Liver (tissue), 9 donors: ENCODE results near the gene SLC6A17. TPM values are rescaled to one million over a fixed set of nuclear protein-coding genes. Genes with fewer than 3 reads are reported as not detected.

ENCODE experiments used
- DNase-seq: peaks from one replicate; pipeline ENCODE4 v3.0.0-alpha.2; 2017; ENCODE audit warnings: low spot score
- H3K27ac ChIP-seq, 2 donors: one replicate each; pipeline ENCODE4 v1.7.0; 2013; ENCODE audit warnings: inconsistent platforms in 2 of 2, low read length in 2 of 2, control low read depth in 1 of 2, low read depth in 1 of 2, mild to moderate bottlenecking in 1 of 2
- H3K27me3 ChIP-seq, 4 donors: one replicate each; pipeline versions ENCODE4 v1.6.1 to v1.7.0; 2013; ENCODE audit warnings: low read length in 3 of 4, inconsistent platforms in 1 of 4, mild to moderate bottlenecking in 1 of 4, moderate library complexity in 1 of 4; ENCODE audit not compliant: control insufficient read depth in 4 of 4, insufficient read depth in 4 of 4
- H3K36me3 ChIP-seq, 4 donors: one replicate each; pipeline versions ENCODE4 v1.6.1 to v1.7.0; 2013; ENCODE audit warnings: low read length in 3 of 4, mild to moderate bottlenecking in 3 of 4, low read depth in 1 of 4, moderate library complexity in 1 of 4; ENCODE audit not compliant: control insufficient read depth in 4 of 4, insufficient read depth in 3 of 4
- H3K4me1 ChIP-seq, 4 donors: one replicate each; pipeline versions ENCODE4 v1.6.1 to v1.7.0; 2013; ENCODE audit warnings: low read length in 3 of 4, mild to moderate bottlenecking in 3 of 4, moderate library complexity in 1 of 4; ENCODE audit not compliant: control insufficient read depth in 4 of 4, insufficient read depth in 4 of 4
- H3K4me3 ChIP-seq, 3 donors: one replicate each; pipeline versions ENCODE4 v1.6.1 to v1.7.0; 2013; ENCODE audit warnings: low read length in 3 of 3, control low read depth in 1 of 3, low read depth in 1 of 3, mild to moderate bottlenecking in 1 of 3
- H3K9ac ChIP-seq, 2 donors: one replicate each; pipeline ENCODE4 v1.7.0; 2013; ENCODE audit warnings: low read length in 2 of 2, mild to moderate bottlenecking in 2 of 2, moderate library complexity in 2 of 2, control low read depth in 1 of 2, low read depth in 1 of 2
- H3K9me3 ChIP-seq, 4 donors: one replicate each; pipeline versions ENCODE4 v1.6.1 to v1.7.0; 2013; ENCODE audit warnings: low read length in 3 of 4; ENCODE audit not compliant: control insufficient read depth in 4 of 4
- FOXA1 ChIP-seq: IDR thresholded peaks from 2 replicates; pipeline ENCODE4 v1.6.1; 2016; ENCODE audit warnings: antibody characterized with exemption
- FOXA2 ChIP-seq: IDR thresholded peaks from 2 replicates; pipeline ENCODE4 v1.6.1; 2016; ENCODE audit warnings: antibody characterized with exemption
- GABPA ChIP-seq, 2 donors: IDR thresholded peaks in 1 of 2; conservative IDR thresholded peaks in 1 of 2; 2 replicates each; pipeline ENCODE4 v1.6.1; 2016; ENCODE audit warnings: antibody characterized with exemption in 2 of 2, mild to moderate bottlenecking in 1 of 2, moderate library complexity in 1 of 2
- JUND ChIP-seq, 2 donors: IDR thresholded peaks; 2 replicates each; pipeline ENCODE4 v1.6.1; 2016; ENCODE audit warnings: antibody characterized with exemption in 2 of 2
- RXRA ChIP-seq, 2 donors: IDR thresholded peaks; 2 replicates each; pipeline ENCODE4 v1.6.1; 2017 to 2018; ENCODE audit warnings: antibody characterized with exemption in 2 of 2, mild to moderate bottlenecking in 1 of 2
- SP1 ChIP-seq: IDR thresholded peaks from 2 replicates; pipeline ENCODE4 v1.6.1; 2018; ENCODE audit warnings: antibody characterized with exemption, mild to moderate bottlenecking
- TAF1 ChIP-seq: conservative IDR thresholded peaks from 2 replicates; pipeline ENCODE4 v1.6.1; 2016; ENCODE audit warnings: antibody characterized with exemption, mild to moderate bottlenecking
- YY1 ChIP-seq: IDR thresholded peaks from 2 replicates; pipeline ENCODE4 v1.6.1; 2016; ENCODE audit warnings: antibody characterized with exemption, mild to moderate bottlenecking
- WGBS: extraction: QIAGEN DNeasy Blood & Tissue Kit; methylation state at CpG from one replicate; pipeline ENCODE4 v1.1.7; 2013; 5-methylcytosine and 5-hydroxymethylcytosine counted together
- polyA plus RNA-seq, 2 donors: library from polyadenylated mRNA; stranded (reverse) in 1 of 2; unstranded in 1 of 2; fragments of 200-250 nt in 1 of 2; fragments of >200 nt in 1 of 2; fragmentation: Nextera tagmentation in 1 of 2; extraction: Ambion mirVana in 1 of 2; gene quantifications; one replicate each; pipeline versions ENCODE4 v1.2.1 to v1.2.3, GENCODE V29; 2013 to 2015
- total RNA-seq, 2 donors: library from RNA; depleted of rRNA; stranded (reverse); fragments of >200 nt; gene quantifications; one replicate each; pipeline ENCODE4 v1.2.3, GENCODE V29; 2014
- TF ChIP-seq, protein P1 (sequence below): fragments of 150-350 bp; IDR thresholded peaks from 2 replicates; pipeline ENCODE4 v1.5.1; 2017; ENCODE audit warnings: improper control_type of control experiment, low read depth, low read length; ENCODE audit not compliant: missing input control
- TF ChIP-seq, protein P2 (sequence below): IDR thresholded peaks from 2 replicates; pipeline ENCODE4 v1.6.1; 2016; ENCODE audit warnings: antibody characterized with exemption
- TF ChIP-seq, protein P3 (sequence below): IDR thresholded peaks from 2 replicates; pipeline ENCODE4 v1.6.1; 2016; ENCODE audit warnings: antibody characterized with exemption
- donor health status: healthy.
- donor health status: healthy.
- donor health status: healthy.
- donor health status: healthy.
- donor health status: healthy.

SLC6A17 gene
- total and polyA plus RNA-seq, 4 donors, result not detected

DNA sequence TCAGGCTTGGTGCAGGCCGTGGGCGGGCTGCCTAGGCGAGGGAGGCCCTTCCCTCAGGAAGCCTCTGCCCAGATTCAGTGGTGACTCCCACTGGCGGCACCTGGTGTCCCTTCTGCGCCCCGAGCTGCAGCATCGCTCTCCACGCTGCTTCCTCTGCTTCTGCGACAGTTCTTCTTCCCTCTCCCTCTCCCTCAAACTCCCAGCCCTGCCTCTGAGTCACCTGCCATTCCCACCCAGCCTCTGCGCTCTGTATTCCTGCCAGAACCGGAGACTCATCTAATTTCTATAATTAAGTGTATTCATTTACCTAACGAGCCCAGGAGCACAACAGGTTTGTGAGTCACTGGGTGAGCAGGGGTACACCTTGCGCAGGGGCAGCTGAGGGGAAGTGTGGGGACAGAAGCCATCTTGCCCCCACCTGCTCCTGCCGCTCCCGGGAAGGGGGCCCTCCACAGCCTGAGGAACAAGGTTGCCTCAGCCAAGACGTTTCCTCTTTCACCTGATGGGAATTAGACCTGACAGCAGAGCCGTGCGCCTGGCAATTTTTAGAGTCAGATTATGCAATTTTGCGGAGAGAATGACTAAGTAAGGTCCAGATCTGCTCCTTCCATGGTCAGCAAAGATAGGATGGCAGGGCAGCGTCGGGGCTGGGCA, 79.2 kb downstream of the SLC6A17 start:
- Histone ChIP-seq H3K9me3 (no peaks in the 10 kb centered on the region), H3K9ac (no peak overlapping the region), H3K4me1 (no peaks in the 10 kb centered on the region), H3K36me3 (no peaks in the 10 kb centered on the region), H3K4me3 (no peak overlapping the region), H3K27ac (no peak overlapping the region), H3K27me3 (no peaks in the 10 kb centered on the region)
- TF ChIP-seq, protein P1, sequence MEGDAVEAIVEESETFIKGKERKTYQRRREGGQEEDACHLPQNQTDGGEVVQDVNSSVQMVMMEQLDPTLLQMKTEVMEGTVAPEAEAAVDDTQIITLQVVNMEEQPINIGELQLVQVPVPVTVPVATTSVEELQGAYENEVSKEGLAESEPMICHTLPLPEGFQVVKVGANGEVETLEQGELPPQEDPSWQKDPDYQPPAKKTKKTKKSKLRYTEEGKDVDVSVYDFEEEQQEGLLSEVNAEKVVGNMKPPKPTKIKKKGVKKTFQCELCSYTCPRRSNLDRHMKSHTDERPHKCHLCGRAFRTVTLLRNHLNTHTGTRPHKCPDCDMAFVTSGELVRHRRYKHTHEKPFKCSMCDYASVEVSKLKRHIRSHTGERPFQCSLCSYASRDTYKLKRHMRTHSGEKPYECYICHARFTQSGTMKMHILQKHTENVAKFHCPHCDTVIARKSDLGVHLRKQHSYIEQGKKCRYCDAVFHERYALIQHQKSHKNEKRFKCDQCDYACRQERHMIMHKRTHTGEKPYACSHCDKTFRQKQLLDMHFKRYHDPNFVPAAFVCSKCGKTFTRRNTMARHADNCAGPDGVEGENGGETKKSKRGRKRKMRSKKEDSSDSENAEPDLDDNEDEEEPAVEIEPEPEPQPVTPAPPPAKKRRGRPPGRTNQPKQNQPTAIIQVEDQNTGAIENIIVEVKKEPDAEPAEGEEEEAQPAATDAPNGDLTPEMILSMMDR, result no peak
- no peak for DNase-seq
- WGBS, result 86% methylated on average over 21 of the region's 21 CpGs

DNA sequence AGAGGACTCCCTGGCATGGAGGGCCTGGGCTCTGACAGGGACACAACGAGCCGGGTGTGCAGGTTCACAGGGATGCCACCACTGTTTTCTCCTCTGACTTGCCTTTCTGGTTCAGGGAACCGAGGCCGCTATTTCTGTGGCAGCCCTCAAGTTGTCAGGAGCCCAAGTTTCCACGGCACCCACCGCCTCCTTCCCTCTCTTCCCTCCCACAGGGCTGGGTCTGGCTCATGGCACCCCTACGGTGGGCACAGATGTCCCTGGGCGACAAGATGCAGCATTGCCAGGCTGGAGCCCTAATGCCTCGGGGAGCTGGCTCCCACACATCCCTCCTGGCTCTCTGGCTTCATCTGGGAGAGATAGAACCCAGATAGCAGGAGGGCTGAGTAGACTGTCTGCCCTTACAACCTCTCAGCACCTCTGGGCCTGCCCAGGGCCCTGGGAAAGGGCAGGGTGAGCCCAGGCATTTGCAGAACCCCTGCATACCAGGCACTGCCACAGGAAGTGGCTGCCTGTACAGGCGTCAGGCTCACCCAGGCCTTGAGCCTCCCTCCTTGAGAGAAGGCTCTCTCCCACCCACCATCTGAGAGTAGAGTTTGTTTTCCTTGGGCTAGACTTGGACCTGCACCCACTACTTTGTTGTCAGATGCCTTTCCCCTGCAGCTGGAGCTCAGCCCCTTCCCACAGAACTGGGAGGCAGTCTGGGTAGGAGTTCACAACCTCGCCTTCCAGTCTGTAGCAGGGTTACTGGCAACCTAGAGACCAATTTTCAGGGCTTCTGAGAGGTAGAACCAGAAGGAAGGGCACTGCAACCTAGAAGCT, 80.3 kb downstream of the SLC6A17 start:
- WGBS, result 89% methylated on average over 11 of the region's 11 CpGs
- Histone ChIP-seq H3K9ac (no peak overlapping the region), H3K9me3 (no peaks in the 10 kb centered on the region), H3K36me3 (no peaks in the 10 kb centered on the region), H3K4me3 (no peak overlapping the region), H3K27ac (no peak overlapping the region), H3K4me1 (no peaks in the 10 kb centered on the region), H3K27me3 (no peaks in the 10 kb centered on the region)
- DNase-seq, result no peak
- TF ChIP-seq RXRA (IDR thresholded peaks at IDR 0.05) (no peak), FOXA1 (no peak), FOXA2 (no peak), YY1 (no peak)
- TF ChIP-seq, protein P2, sequence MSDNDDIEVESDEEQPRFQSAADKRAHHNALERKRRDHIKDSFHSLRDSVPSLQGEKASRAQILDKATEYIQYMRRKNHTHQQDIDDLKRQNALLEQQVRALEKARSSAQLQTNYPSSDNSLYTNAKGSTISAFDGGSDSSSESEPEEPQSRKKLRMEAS, result no peak
- TF ChIP-seq, protein P1, result no peak

DNA sequence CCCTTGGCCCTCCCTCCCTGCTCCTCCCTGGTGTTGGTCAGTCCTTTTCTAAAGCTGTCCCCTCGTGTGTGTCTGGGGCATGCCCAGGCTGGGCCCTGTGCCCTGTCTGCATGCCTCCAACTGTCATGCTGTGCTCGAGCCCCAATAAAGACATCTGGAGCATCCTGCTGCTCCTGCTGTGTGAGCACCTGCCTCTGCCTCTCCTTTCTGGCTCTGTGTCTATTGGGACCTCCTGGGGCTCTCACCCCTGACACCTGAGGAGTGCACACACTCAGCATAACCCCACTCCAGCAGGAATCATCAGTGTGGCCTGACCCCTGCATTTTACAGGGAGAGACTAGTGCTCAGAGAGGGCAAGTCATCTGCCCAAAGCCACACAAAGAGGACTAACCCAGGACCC, 83.6 kb downstream of the SLC6A17 start:
- Histone ChIP-seq H3K27me3 (no peaks in the 10 kb centered on the region), H3K27ac (no peak overlapping the region), H3K4me1 (no peaks in the 10 kb centered on the region), H3K9ac (no peak overlapping the region), H3K4me3 (no peak overlapping the region), H3K9me3 (no peaks in the 10 kb centered on the region), H3K36me3 (no peaks in the 10 kb centered on the region)
- no peak for DNase-seq
- 65% methylated on average over 2 of the region's 2 CpGs for WGBS
- TF ChIP-seq, protein P1, result no peak
- TF ChIP-seq, protein P2, result no peak
- no peak for TF ChIP-seq SP1
- TF ChIP-seq TAF1, result no peak
- TF ChIP-seq RXRA (IDR thresholded peaks at IDR 0.05), result no peak
- TF ChIP-seq, protein P3, sequence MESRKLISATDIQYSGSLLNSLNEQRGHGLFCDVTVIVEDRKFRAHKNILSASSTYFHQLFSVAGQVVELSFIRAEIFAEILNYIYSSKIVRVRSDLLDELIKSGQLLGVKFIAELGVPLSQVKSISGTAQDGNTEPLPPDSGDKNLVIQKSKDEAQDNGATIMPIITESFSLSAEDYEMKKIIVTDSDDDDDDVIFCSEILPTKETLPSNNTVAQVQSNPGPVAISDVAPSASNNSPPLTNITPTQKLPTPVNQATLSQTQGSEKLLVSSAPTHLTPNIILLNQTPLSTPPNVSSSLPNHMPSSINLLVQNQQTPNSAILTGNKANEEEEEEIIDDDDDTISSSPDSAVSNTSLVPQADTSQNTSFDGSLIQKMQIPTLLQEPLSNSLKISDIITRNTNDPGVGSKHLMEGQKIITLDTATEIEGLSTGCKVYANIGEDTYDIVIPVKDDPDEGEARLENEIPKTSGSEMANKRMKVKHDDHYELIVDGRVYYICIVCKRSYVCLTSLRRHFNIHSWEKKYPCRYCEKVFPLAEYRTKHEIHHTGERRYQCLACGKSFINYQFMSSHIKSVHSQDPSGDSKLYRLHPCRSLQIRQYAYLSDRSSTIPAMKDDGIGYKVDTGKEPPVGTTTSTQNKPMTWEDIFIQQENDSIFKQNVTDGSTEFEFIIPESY, result no peak
- no peak for TF ChIP-seq FOXA2
- no peak for TF ChIP-seq JUND (IDR thresholded peaks at IDR 0.05)
- no peak for TF ChIP-seq GABPA (IDR thresholded peaks at IDR 0.05 in 1 of 2, conservative IDR thresholded peaks at IDR 0.05 in 1 of 2)
